K562 (cell line): ENCODE data around the gene DIMT1. TPM values are rescaled to one million over a fixed set of nuclear protein-coding genes. Genes with fewer than 3 reads are reported as not detected.

Experiments used
- CHD1 ChIP-seq: fragments of 200-600 bp; sonication (generic); IDR thresholded peaks from one replicate; pipeline ENCODE4 v1.6.1; 2012; ENCODE audit warnings: mild to moderate bottlenecking, moderate library complexity, low read length, inconsistent platforms
- FOSL1 ChIP-seq: fragments of 200-800 bp; sonication (Bioruptor generic); conservative IDR thresholded peaks from 2 replicates; pipeline ENCODE4 v1.6.1; 2016; ENCODE audit warnings: missing genetic modification characterization, missing compliant biosample characterization
- FOXJ3 ChIP-seq: sonication (generic); formaldehyde crosslinking; IDR thresholded peaks from 2 replicates; pipeline ENCODE4 v1.4.0; 2020; ENCODE audit warnings: mild to moderate bottlenecking, missing genetic modification reagents
- HMG20A ChIP-seq: fragments of 450-650 bp; formaldehyde crosslinking; conservative IDR thresholded peaks from 2 replicates; pipeline ENCODE4 v1.4.0; 2020; ENCODE audit warnings: mild to moderate bottlenecking, mixed read lengths
- MYC ChIP-seq, 2 experiments: fragments of 250-450 bp in 1 of 2; sonication (Bioruptor Pico) in 1 of 2; IDR thresholded peaks; 2 replicates each; pipeline versions ENCODE4 v1.5.1 to v1.6.1; 2012 to 2021; ENCODE audit warnings: low read depth in 2 of 2, borderline replicate concordance in 1 of 2, improper control_type of control experiment in 1 of 2, low read length in 1 of 2, mild to moderate bottlenecking in 1 of 2, moderate library complexity in 1 of 2
- NFE2 ChIP-seq: IDR thresholded peaks from 2 replicates; pipeline ENCODE4 v1.6.1; 2014; ENCODE audit warnings: antibody characterized with exemption, low read depth
- PYGO2 ChIP-seq: fragments of 450-650 bp; IDR thresholded peaks from 2 replicates; pipeline ENCODE4 v1.6.1; 2016; ENCODE audit warnings: mild to moderate bottlenecking, missing genetic modification characterization, moderate library complexity, missing compliant biosample characterization
- RREB1 ChIP-seq: fragments of 250-450 bp; sonication (Bioruptor Pico); IDR thresholded peaks from 2 replicates; pipeline ENCODE4 v1.4.0; 2020
- SMARCA5 ChIP-seq: fragments of 450-650 bp; IDR thresholded peaks from 2 replicates; pipeline ENCODE4 v1.6.1; 2016
- SMC3 ChIP-seq: conservative IDR thresholded peaks from 2 replicates; pipeline ENCODE4 v1.6.1; 2011; ENCODE audit warnings: low read depth, low read length, improper control_type of control experiment; ENCODE audit not compliant: insufficient read depth
- SNRNP70 ChIP-seq: fragments of 200-400 bp; formaldehyde crosslinking; optimal IDR thresholded peaks from 2 replicates; pipeline ENCODE3; 2017; ENCODE audit warnings: low read depth, low read length
- USF2 ChIP-seq: sonication (generic); formaldehyde crosslinking; IDR thresholded peaks from 2 replicates; pipeline ENCODE4 v1.5.0; 2020; ENCODE audit warnings: missing genetic modification reagents
- XRCC5 ChIP-seq: fragments of 200-400 bp; formaldehyde crosslinking; IDR thresholded peaks from 2 replicates; pipeline ENCODE4 v1.6.1; 2017; ENCODE audit warnings: low read depth, mild to moderate bottlenecking, low read length
- polyA plus RNA-seq, 8 experiments: library from polyadenylated mRNA; depleted of rRNA in 4 of 8; stranded (reverse) in 5 of 8; unstranded in 3 of 8; fragments of >200 nt; fragmentation: Nextera tagmentation in 2 of 8; fragmentation: Illumina TruSeq in 1 of 8; extraction: Ambion mirVana in 2 of 8; extraction: Trizol in 1 of 8; gene quantifications; 2 replicates each; pipeline versions ENCODE4 v1.2.1 to v1.2.3, GENCODE V29; 2011 to 2014; ENCODE audit warnings: inconsistent platforms in 1 of 8, missing spikeins in 1 of 8
- total RNA-seq, 7 experiments: library from RNA; depleted of rRNA in 6 of 7; stranded (reverse); fragments of >200 nt in 6 of 7; fragmentation: Illumina TruSeq in 2 of 7; extraction: Trizol in 2 of 7; gene quantifications; 2 replicates each; pipeline versions ENCODE4 v1.2.1 to v1.2.3, GENCODE V29; 2011 to 2021; ENCODE audit warnings: low replicate concordance in 1 of 7

DIMT1 gene
- total and polyA plus RNA-seq, 9 of the 15 experiments (the other 6 are each of a cell fraction or from before 2014, with no cell fraction given) = 28.9 to 85.3 (median 54.1) TPM

- TF ChIP-seq USF2 (CRISPR knock-in tag) = no peak
- TF ChIP-seq FOXJ3 = no peak
- TF ChIP-seq FOSL1 (tag) = 0 out of 2 replicates have a peak, but pooled peaks have one; percentile 9
- TF ChIP-seq PYGO2 (tag) = no peak
- no peak for TF ChIP-seq HMG20A (CRISPR knock-in tag)
- peak; percentile 74; the same call in 1 of the 2 replicates for TF ChIP-seq SMC3
- TF ChIP-seq CHD1 = no peak
- TF ChIP-seq SNRNP70 = no peak
- no peak for TF ChIP-seq RREB1
- TF ChIP-seq NFE2 = peak; percentile 19; the same call in 1 of the 2 replicates
- no peak for TF ChIP-seq SMARCA5
- TF ChIP-seq MYC (IDR thresholded peaks at IDR 0.05; ENCODE audit: low read depth, low read length) = no peak
- no peak for TF ChIP-seq MYC (CRISPR knock-in tag; IDR thresholded peaks at IDR 0.05; ENCODE audit: borderline replicate concordance, low read depth)
- no peak for TF ChIP-seq XRCC5
These were observed 49.5 kb downstream of the DIMT1 start (continued) for GRCh38 chr5:62354028-62354874.
